ENCODE measurements around the gene SORCS2.

DNA sequence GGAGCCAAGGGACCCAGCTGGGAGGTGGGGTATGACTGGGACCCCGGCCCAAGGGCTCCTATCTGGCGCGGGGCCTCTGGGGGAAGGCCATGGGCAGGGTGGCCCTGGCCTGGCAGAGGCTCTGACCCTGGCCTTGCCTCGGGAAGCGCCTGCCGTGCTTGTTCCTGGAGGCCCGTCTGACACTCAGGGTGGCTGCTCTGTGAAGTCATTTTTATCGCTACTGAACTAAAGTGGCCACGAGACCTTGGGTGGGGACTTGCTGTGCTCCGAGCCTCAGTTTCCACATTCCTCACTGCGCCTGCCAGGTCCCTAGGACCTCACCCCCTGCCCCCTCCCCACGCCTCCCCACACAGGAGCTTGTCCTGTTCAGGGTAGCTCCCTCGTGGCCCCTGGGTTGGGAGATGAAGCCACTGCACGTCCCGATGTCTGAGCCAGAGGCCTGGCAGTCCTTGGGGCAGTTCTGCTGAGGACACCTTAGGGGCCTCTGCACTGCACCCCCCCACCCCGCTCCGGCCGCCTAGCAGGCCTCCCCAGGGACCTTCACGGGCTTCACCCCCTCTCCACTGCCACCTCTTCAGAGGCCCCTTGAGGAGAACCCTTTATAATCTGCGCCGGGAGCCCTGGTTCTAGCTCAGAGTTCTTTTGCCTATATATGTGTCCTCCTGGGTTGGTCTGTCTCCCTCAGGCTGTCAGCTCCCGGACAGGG, 639 bp upstream of the SORCS2 start:
- TF ChIP-seq, protein P1, sequence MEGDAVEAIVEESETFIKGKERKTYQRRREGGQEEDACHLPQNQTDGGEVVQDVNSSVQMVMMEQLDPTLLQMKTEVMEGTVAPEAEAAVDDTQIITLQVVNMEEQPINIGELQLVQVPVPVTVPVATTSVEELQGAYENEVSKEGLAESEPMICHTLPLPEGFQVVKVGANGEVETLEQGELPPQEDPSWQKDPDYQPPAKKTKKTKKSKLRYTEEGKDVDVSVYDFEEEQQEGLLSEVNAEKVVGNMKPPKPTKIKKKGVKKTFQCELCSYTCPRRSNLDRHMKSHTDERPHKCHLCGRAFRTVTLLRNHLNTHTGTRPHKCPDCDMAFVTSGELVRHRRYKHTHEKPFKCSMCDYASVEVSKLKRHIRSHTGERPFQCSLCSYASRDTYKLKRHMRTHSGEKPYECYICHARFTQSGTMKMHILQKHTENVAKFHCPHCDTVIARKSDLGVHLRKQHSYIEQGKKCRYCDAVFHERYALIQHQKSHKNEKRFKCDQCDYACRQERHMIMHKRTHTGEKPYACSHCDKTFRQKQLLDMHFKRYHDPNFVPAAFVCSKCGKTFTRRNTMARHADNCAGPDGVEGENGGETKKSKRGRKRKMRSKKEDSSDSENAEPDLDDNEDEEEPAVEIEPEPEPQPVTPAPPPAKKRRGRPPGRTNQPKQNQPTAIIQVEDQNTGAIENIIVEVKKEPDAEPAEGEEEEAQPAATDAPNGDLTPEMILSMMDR (conservative IDR thresholded peaks at IDR 0.05; ENCODE audit: low read depth, low read length) = no peak
- TF ChIP-seq EZH2 (IDR thresholded peaks at IDR 0.05; ENCODE audit: borderline replicate concordance, low read depth, low read length, poor library complexity, severe bottlenecking) = no peak

Data from A673 (cell line).